ENCODE data around the gene CGB8. TPM values are rescaled to one million over a fixed set of nuclear protein-coding genes. Genes with fewer than 3 reads are reported as not detected.

CGB8 gene
- total and polyA plus RNA-seq, 10 of the 15 experiments (the other 5 are each of a cell fraction or from before 2014, with no cell fraction given), result not detected

GRCh38 chr19:49004964-49005614 is 43.8 kb downstream of the CGB8 start:
- H3K27ac ChIP-seq (ENCODE audit: control insufficient read depth, insufficient read depth), result no peak overlapping the region
- peaks cover 20 to 22% of the 10 kb centered on the region in 2 experiments for H3K36me3 ChIP-seq (ENCODE audit: control insufficient read depth in 2 of 2, insufficient read depth in 2 of 2, low read length in 1 of 2)
- ChIA-PET RAD21 (ENCODE audit: unreplicated experiment) (no interaction called here), SMC1A (ENCODE audit: uncharacterized antibody, unreplicated experiment) (no interaction called here), POLR2A (interaction anchor here (0.7 kb wide), 1 partner anchor 453 kb away, joined by 3 read pairs; no protein-coding TSS in a partner anchor), CTCF (interaction anchor here (0.6 kb wide), 1 partner anchor 123 kb away, joined by 3 read pairs; no protein-coding TSS in a partner anchor)
- TF ChIP-seq EP300 (IDR thresholded peaks at IDR 0.05; ENCODE audit: borderline replicate concordance in 1 of 2, control insufficient read depth in 1 of 2, low read depth in 2 of 2, low read length in 2 of 2) (no peak), YY1 (IDR thresholded peaks at IDR 0.05; ENCODE audit: low read depth, low read length) (no peak), POLR2A (IDR thresholded peaks at IDR 0.05; ENCODE audit: low read depth, low read length) (no peak), RAD51 (IDR thresholded peaks at IDR 0.05) (no peak), SIN3A (IDR thresholded peaks at IDR 0.05; ENCODE audit: low read depth, low read length) (no peak), CBX5 (IDR thresholded peaks at IDR 0.05; ENCODE audit: low read depth) (no peak), ZNF274 (IDR thresholded peaks at IDR 0.05; ENCODE audit: insufficient read depth, insufficient read length) (no peak), GABPA (IDR thresholded peaks at IDR 0.05; ENCODE audit: low read depth) (no peak), ELK1 (IDR thresholded peaks at IDR 0.05; ENCODE audit: low read depth, low read length) (no peak), LARP7 (IDR thresholded peaks at IDR 0.05) (no peak), RCOR1 (conservative IDR thresholded peaks at IDR 0.05; ENCODE audit: low read depth, low read length) (no peak), BCLAF1 (IDR thresholded peaks at IDR 0.05) (no peak), ATF7 (IDR thresholded peaks at IDR 0.05; ENCODE audit: low read depth) (no peak), EZH2 (IDR thresholded peaks at IDR 0.05; ENCODE audit: borderline replicate concordance, control insufficient read depth, low read depth, low read length) (no peak), RELB (IDR thresholded peaks at IDR 0.05; ENCODE audit: low read depth) (no peak)
- no peak overlapping the region for H3K9ac ChIP-seq (ENCODE audit: control insufficient read depth, insufficient read depth, low read length)
- in situ Hi-C loops (cut with MboI), result no loop called here
- H3K4me3 ChIP-seq, result no peak overlapping the region
- no peaks in the 10 kb centered on the region for H3K9me3 ChIP-seq (replicated peaks; ENCODE audit: control insufficient read depth, insufficient read depth, low read length)
- intact Hi-C loops (cut with micrococcal nuclease; ENCODE audit: unreplicated experiment), result no loop called here
- no peaks in the 10 kb centered on the region for H4K20me1 ChIP-seq (ENCODE audit: control insufficient read depth, insufficient read depth)
- no peak overlapping the region for H3K4me2 ChIP-seq (ENCODE audit: control insufficient read depth, insufficient read depth)
- FAIRE-seq, result no peak
- no peaks in the 10 kb centered on the region for H3K4me1 ChIP-seq (ENCODE audit: control insufficient read depth, insufficient read depth, low read length)
- H3K27me3 ChIP-seq (replicated peaks in 1 of 2; ENCODE audit: control insufficient read depth in 2 of 2, insufficient read depth in 2 of 2, low read length in 1 of 2), result no peaks in the 10 kb centered on the region
- no peak for ATAC-seq
- H2AFZ ChIP-seq (ENCODE audit: control insufficient read depth, low read depth, low read length), result no peak overlapping the region
- no peaks in the 10 kb centered on the region for H3K79me2 ChIP-seq (ENCODE audit: control insufficient read depth, insufficient read depth, low read length)
- DNase-seq (ENCODE audit: low read depth, low spot score), result no peak
- TSS peak; percentile 52 for BruUV-seq (replicated peaks)
- WGBS (ENCODE audit: insufficient coverage, insufficient replicate concordance, low lambda C conversion rate, missing lambda C conversion rate), result 100% methylated on average over 7 of the region's 7 CpGs

Data from GM12878 (cell line).